ENCODE measurements around the gene ACTR1B.

DNA sequence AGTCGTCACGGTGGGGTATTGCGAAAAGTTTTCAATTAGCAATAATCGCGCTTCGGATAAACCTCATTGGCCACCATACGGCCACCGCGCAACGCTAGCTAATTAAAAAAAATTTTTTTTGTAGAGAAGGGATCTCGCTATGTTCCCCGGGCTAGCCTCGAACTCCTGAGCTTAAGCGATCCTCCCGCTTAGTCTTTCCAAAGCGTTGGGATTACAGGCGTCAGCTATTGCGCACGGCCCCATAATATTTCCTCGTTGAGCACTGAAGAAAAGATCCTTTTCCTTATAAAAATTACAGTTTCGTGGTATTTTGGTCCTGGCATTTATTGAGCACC is 759 bp upstream of the ACTR1B start:
- TF ChIP-seq POLR2A (IDR thresholded peaks at IDR 0.05; ENCODE audit: low read depth, low read length) (no peak), POLR2AphosphoS5 (IDR thresholded peaks at IDR 0.05; ENCODE audit: low read depth, low read length) (no peak), TAF1 (IDR thresholded peaks at IDR 0.05; ENCODE audit: low read depth, low read length) (no peak), SPI1 (IDR thresholded peaks at IDR 0.05; ENCODE audit: low read depth, low read length) (no peak), PAX5 (IDR thresholded peaks at IDR 0.05; ENCODE audit: insufficient read depth, low read length, severe bottlenecking) (no peak), POU2F2 (IDR thresholded peaks at IDR 0.05; ENCODE audit: low read depth, low read length) (no peak)

Data from GM12891 (cell line).